ENCODE data around the gene WIPF1.

DNA sequence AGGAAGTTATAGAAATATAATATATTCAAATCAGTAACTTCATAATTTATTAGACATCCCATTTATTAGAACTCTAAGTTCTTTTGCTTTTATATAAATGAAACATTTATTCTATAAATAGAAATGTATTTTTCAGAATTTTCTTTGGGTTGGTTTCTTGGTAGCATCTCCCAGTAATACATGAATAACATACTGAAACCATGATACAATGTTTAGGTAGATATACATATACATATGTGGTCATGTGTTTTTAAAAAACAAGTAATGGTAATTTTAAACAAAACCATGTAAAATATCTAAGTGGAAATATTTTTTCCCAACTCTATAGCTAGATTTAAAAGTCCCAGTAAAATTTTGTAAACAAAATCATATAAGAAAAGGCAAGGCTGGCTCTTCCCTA is 36.9 kb downstream of the WIPF1 start:
- TF ChIP-seq, protein P1, sequence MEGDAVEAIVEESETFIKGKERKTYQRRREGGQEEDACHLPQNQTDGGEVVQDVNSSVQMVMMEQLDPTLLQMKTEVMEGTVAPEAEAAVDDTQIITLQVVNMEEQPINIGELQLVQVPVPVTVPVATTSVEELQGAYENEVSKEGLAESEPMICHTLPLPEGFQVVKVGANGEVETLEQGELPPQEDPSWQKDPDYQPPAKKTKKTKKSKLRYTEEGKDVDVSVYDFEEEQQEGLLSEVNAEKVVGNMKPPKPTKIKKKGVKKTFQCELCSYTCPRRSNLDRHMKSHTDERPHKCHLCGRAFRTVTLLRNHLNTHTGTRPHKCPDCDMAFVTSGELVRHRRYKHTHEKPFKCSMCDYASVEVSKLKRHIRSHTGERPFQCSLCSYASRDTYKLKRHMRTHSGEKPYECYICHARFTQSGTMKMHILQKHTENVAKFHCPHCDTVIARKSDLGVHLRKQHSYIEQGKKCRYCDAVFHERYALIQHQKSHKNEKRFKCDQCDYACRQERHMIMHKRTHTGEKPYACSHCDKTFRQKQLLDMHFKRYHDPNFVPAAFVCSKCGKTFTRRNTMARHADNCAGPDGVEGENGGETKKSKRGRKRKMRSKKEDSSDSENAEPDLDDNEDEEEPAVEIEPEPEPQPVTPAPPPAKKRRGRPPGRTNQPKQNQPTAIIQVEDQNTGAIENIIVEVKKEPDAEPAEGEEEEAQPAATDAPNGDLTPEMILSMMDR (IDR thresholded peaks at IDR 0.05) = no peak
- TF ChIP-seq POLR2A (IDR thresholded peaks at IDR 0.05) = no peak

Measured in esophagus squamous epithelium (tissue), 4 donors.